Measurements from ENCODE around the gene GBGT1.

GBGT1 gene

GRCh38 chr9:133142684-133143622, 20.8 kb downstream of the GBGT1 start:
- DNase-seq, result no peak

GRCh38 chr9:133141833-133142595, 21.7 kb downstream of the GBGT1 start:
- no peak for DNase-seq

GRCh38 chr9:133140606-133141005, 23.1 kb downstream of the GBGT1 start:
- DNase-seq, result no peak

- no peak for DNase-seq
These were observed 23.6 kb downstream of the GBGT1 start for GRCh38 chr9:133140174-133140505.

- no peak for DNase-seq
These were observed 24.2 kb downstream of the GBGT1 start for GRCh38 chr9:133139246-133140173.

- DNase-seq, result no peak
These were observed 26.1 kb downstream of the GBGT1 start for GRCh38 chr9:133137451-133138231.

GRCh38 chr9:133135146-133135745, 28.5 kb downstream of the GBGT1 start:
- peak; percentile 56 to 89 for DNase-seq

- DNase-seq, result no peak
These were observed 29.1 kb downstream of the GBGT1 start for GRCh38 chr9:133134388-133135145.

GRCh38 chr9:133133681-133134387, 29.9 kb downstream of the GBGT1 start:
- DNase-seq, result peak in 1 of 2 experiments; percentile 55

- no peak for DNase-seq
These were observed 31.5 kb downstream of the GBGT1 start for GRCh38 chr9:133132174-133132573.

GRCh38 chr9:133131506-133131905, 32.2 kb downstream of the GBGT1 start:
- no peak for DNase-seq

- no peak for DNase-seq
These were observed 32.9 kb downstream of the GBGT1 start for GRCh38 chr9:133130685-133131244.

- DNase-seq, result no peak
These were observed 34.5 kb downstream of the GBGT1 start for GRCh38 chr9:133129001-133129795.

GRCh38 chr9:133128152-133128551, 35.6 kb downstream of the GBGT1 start:
- no peak for DNase-seq

- no peak for DNase-seq
These were observed 36.3 kb downstream of the GBGT1 start for GRCh38 chr9:133127340-133127981.

GRCh38 chr9:133126697-133127339, 36.9 kb downstream of the GBGT1 start:
- no peak for DNase-seq

- peak in 1 of 2 experiments; percentile 6 for DNase-seq
These were observed 37.6 kb downstream of the GBGT1 start for GRCh38 chr9:133125941-133126696.
